GM12873 (cell line): ENCODE data around the gene PACS1.

Experiments used
- TF ChIP-seq, protein P1 (sequence below): IDR thresholded peaks from 2 replicates; pipeline ENCODE4 v1.5.1; 2012; ENCODE audit warnings: low read depth, mild to moderate bottlenecking, moderate library complexity, low read length, control low read depth; ENCODE audit not compliant: insufficient read depth; ENCODE audit errors: missing control alignments

Gene PACS1

GRCh38 chr11:66159324-66159984, 89.4 kb downstream of the PACS1 start:
- TF ChIP-seq, protein P1, sequence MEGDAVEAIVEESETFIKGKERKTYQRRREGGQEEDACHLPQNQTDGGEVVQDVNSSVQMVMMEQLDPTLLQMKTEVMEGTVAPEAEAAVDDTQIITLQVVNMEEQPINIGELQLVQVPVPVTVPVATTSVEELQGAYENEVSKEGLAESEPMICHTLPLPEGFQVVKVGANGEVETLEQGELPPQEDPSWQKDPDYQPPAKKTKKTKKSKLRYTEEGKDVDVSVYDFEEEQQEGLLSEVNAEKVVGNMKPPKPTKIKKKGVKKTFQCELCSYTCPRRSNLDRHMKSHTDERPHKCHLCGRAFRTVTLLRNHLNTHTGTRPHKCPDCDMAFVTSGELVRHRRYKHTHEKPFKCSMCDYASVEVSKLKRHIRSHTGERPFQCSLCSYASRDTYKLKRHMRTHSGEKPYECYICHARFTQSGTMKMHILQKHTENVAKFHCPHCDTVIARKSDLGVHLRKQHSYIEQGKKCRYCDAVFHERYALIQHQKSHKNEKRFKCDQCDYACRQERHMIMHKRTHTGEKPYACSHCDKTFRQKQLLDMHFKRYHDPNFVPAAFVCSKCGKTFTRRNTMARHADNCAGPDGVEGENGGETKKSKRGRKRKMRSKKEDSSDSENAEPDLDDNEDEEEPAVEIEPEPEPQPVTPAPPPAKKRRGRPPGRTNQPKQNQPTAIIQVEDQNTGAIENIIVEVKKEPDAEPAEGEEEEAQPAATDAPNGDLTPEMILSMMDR: no peak

DNA sequence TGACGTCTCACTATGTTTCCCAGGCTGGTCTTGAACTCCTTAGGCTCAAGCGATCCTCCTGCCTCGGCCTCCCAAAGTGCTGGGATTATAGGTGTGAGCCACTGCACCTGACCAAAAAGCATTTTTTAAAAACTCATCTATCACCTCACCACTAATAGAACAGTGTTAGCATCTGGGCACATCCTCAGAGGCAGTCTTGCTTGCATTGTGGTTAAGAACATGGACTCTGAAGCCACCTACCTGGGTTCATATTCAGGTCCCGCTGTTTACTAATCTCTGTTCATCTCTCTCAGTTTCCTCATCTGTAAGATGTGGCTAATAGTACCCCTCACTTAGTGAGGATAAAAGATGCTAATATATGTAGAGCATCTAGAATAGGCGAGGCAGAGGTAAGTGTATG, 90.6 kb downstream of the PACS1 start:
- TF ChIP-seq, protein P1: no peak

- TF ChIP-seq, protein P1: no peak
Observed at GRCh38 chr11:66168289-66168688, 98.2 kb downstream of the PACS1 start.

DNA sequence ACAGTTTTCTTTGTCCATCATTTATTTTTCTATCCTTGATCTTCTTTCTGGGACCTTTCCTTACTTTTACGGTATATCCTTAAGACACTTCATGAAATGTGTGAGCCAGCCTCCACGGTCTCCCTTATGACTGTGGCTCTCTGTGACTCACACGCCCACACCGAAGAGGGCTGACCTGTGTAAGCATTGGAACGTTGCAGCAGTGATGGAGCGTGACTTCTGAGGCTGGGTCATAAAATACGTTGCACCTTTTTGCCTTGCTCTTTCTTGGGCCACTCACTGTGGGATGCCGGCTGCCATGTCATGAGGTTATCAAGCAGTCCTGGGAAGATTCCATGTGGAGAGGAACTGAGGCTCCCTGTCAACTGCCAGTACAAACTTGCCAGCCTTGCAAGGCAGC, 102.1 kb downstream of the PACS1 start:
- TF ChIP-seq, protein P1: no peak

GRCh38 chr11:66176650-66177049, 106.6 kb downstream of the PACS1 start:
- TF ChIP-seq, protein P1: no peak

DNA sequence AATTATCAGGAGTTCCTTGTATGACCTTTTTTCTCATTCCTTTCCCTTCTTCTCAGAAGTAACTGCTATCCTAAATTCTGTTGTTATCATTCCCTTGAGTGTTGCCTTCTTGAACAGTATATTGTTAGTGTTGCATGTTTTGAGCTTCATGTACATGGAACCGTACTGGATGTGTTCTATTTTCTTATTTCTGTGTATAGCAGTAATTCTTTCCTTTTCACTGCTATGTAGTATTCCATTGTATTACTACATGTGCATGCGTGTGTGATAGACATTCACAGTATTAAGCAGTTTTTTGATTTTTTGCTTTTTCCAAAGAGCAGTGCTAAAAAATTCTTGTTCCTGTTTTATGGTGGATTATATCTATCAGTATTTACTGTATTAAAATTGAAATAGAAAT, 108.1 kb downstream of the PACS1 start:
- TF ChIP-seq, protein P1: no peak

- TF ChIP-seq, protein P1: no peak
Observed at GRCh38 chr11:66178871-66179270, 108.8 kb downstream of the PACS1 start.
